Activated naive CD8-positive, alpha-beta T cell treated with anti-CD3 and anti-CD28 coated beads, Interleukin-2, amount 50 U/mL, for 16 hours (primary cell): ENCODE data around the gene GPR173.

Source experiments
- DNase-seq: peaks from one replicate; pipeline ENCODE4 v3.0.0-alpha.2; 2020; ENCODE audit warnings: low read depth, low spot score

The GPR173 gene, protein sequence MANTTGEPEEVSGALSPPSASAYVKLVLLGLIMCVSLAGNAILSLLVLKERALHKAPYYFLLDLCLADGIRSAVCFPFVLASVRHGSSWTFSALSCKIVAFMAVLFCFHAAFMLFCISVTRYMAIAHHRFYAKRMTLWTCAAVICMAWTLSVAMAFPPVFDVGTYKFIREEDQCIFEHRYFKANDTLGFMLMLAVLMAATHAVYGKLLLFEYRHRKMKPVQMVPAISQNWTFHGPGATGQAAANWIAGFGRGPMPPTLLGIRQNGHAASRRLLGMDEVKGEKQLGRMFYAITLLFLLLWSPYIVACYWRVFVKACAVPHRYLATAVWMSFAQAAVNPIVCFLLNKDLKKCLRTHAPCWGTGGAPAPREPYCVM

DNA sequence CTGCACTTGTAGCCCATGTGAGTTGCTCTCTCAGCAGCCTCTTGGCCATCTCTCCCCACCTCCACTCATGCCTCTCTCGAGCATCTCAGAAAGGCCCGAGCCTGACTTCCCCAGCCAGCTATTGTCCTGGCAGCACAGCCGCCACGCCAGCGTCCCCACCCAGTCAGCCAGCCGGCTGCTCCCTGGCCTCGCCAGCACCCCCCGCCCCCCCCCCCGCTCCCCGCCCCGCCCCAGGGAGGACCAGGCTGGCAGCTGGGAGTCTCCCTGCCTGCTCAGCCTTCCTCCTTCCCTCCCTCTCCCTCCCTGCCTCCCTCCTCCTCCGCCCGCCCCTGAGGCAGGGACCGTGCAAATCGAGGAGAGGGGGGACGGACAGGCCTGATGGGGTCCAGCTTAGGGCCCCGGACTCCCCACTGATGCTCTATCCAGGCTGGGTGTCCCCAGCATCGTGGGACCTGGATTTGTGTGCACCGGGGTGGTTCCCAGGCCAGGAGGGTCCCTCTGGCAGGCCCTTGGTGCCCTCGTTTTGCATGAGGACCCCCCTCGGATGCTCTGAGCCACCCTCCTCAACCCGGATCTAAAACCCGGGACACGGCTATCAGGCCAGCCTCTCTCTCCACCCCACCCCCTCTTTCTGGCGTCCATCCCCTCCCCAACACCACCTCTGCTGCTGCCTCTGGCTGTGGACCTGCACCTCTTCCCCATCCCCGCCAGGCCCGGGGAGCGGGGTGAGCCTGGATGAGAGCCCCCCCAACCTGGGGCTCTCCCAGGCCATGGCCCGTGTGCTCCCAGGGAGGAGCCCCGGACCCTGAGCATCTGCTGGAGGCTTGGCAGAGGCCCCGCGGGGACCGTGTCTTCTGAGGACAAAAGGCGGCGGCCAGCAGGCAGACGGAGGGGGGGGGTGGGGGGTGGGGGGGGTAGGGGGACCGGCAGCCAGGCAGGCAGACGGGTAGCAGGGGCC lies at the start of gene GPR173:
GPR173 (plus strand) TSS at position 621 of the 958 bp plus-strand sequence. CDS start 27,833 bp downstream, outside the sequence.
- no peak for DNase-seq

GRCh38 chrX:53000447-53001135 lies 48.0 kb upstream of the GPR173 start:
- no peak for DNase-seq

GRCh38 chrX:53001958-53002357 lies 46.6 kb upstream of the GPR173 start:
- no peak for DNase-seq

DNA sequence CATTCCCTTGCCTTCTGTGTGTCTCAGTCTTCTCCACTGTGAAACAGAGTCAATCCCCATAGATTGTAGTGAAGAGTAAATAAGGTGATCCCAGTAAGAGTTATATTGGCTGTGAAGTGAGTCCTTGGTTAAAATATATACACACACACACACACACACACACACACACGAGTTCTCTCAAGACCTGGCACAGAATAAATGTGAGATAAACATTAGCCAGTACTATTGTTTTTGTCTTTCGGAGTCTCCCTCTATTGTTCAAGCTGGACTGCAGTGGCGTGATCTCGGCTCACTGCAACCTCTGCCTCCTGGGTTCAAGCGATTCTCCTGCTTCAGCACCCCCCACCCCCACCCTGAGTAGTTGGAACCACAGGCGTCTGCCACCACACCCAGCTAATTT lies 45.5 kb upstream of the GPR173 start:
- no peak for DNase-seq

- no peak for DNase-seq
Measured at GRCh38 chrX:53004038-53004437, 44.6 kb upstream of the GPR173 start.

DNA sequence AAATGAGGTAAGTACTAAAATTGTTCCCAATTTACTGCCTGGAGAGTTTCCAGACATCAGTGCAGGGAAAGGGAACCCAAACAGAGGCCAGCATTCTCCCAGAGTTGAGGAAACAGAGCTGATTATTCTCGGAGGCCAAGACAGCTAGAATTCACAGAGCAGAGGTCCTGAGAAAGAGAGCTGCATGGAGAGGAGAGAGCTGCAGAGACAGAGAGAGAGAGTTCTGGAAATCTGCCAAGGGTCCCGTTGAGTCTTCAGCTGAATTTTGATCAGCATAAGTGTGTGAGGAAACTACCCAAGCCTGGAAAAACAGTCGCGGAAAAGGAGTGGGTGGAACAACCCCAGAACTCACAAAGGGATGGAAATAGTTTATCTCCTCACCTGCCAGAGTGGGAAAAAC lies 43.8 kb upstream of the GPR173 start:
- no peak for DNase-seq

- DNase-seq: no peak
Measured at GRCh38 chrX:53005327-53005726, 43.3 kb upstream of the GPR173 start.

GRCh38 chrX:53009032-53009431 lies 39.6 kb upstream of the GPR173 start:
- DNase-seq: no peak

DNA sequence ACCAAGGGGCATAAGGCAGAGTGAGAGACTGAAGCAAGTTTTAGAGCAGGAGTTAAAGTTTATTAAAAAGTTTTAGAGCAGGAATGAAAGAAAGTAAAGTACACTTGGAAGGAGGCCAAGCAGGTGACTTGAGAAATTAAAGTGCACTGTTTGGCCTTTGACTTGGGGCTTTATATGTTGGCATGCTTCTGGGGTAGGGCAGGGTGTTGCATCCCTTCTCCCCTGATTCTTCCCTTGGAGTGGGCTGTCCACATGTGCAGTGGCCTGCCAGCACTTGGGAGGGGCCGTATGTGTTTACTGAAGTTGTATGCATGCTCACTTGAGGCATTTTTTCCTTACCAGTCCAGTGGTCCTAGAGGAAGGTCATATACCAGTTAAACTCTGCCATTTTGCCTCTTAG lies 35.3 kb upstream of the GPR173 start:
- no peak for DNase-seq

DNA sequence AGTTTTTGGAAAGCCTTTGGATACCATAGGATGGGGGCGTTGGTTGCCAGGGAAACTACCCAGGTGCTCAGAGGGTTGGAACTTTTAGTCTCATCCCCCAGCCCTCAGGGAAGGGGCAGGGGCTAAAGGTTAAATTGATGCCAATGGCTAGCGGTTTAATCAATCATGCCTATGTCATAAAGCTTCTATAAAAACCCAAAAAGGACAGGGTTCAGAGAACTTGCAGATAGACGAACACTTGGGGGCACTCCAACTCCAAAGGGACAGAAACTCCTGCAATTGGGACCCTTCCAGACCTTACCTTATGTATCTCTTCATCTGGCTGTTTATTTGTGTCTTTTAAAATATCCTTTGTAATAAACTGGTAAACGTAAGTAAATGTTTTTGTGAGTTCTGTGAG lies 30.0 kb upstream of the GPR173 start:
- DNase-seq: no peak

DNA sequence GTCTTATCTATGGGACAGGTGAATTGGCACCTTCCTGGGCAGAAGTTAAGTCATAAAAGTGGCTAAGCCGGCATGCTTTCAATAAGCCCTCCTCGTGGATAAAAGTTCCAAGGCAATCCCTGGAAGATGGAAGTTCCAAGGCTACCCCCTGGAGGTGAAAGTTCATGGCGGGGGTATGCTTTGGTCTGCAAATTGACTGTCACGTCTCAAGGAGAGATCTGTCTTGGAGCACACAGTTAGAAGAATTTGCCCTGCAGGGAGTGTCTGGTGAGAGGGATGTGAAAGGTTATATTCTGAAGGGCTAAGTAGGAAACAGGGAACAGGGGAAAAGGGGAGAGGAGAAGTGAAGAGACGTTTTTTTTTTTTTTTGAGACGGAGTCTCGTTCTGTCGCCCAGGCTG lies 26.2 kb upstream of the GPR173 start:
- no peak for DNase-seq

DNA sequence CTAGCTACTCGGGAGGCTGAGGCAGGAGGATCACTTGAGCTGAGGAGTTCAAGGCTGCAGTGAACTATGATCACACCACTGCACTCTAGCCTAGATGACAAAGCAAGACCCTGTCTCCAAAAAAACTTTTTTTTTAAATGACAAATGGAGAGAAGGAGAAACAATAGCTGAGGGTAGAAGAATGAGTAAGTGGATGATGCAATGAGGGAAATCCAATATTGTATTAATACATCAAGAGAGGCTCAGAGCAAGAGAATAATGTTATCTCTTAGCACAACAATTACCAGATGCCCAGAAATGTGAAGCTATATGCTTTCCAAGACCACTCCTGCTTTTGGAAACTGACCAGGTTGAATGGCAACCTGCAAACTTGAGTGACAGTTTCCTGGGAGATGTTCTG lies 19.9 kb upstream of the GPR173 start:
- no peak for DNase-seq

GRCh38 chrX:53031380-53031779 lies 17.2 kb upstream of the GPR173 start:
- DNase-seq: no peak

DNA sequence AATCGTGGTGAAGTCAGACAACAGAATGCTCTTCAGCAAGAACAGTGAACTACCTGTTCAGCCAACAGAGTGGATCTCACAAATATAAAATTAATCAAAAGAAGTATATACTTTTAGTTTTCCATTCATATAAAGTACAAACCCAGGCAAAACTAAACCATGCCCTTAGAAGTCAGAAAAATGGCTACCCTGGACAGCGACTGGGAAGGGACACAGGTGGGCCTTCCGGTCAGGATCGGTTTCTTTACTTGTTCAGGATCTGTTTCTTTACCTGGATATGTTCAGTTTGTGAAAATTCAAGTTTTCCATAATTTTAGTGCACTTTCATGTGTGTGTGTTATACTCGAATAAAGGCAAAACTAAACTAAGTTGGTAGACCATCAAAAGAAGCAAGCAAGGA lies 12.4 kb upstream of the GPR173 start:
- no peak for DNase-seq

- DNase-seq: no peak
Measured at GRCh38 chrX:53039236-53039635, 9.4 kb upstream of the GPR173 start.

- DNase-seq: no peak
Measured at GRCh38 chrX:53044995-53045394, 3.6 kb upstream of the GPR173 start.

DNA sequence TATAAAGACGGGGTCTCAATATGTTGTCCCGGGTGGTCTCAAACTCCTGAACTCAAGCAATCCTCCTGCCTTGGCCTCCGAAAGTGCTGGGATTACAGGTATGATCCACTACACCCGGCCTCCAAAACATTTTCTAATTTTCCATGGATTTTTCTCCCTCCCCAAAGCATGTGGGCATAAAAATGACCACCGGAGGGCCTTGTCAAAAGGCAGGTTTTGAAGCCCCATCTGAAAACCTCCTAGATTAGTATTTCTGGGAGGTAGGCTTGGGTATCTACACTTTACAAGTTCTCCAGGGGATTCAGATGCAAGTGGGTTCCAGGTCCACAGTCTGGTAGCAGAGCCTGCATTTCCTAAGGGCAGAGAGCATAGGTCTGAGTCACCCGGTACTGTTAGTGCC lies 1.4 kb upstream of the GPR173 start:
- DNase-seq: no peak

GRCh38 chrX:53049127-53049517 lies 533 bp downstream of the GPR173 start:
- DNase-seq: no peak

DNA sequence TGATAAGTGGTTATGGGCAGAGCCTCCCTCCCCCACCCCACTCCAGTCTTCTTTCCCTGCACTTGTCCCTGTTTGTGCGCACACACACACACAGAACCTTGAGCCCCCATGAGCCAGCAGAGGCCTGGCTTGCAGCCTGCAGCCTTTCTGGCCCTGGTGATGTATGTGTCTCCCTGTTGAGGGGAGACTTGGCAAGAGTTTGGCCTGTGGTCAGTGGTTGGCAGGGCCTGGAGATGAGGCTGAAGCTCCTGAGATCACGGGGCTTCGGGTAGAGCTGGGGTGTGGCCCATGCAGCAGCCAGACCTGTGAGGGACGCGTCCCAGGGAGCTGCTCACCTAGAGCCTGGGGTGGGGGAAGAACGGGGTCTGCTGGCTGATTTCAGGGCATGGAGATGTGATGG lies 2.3 kb downstream of the GPR173 start:
- DNase-seq: no peak

DNA sequence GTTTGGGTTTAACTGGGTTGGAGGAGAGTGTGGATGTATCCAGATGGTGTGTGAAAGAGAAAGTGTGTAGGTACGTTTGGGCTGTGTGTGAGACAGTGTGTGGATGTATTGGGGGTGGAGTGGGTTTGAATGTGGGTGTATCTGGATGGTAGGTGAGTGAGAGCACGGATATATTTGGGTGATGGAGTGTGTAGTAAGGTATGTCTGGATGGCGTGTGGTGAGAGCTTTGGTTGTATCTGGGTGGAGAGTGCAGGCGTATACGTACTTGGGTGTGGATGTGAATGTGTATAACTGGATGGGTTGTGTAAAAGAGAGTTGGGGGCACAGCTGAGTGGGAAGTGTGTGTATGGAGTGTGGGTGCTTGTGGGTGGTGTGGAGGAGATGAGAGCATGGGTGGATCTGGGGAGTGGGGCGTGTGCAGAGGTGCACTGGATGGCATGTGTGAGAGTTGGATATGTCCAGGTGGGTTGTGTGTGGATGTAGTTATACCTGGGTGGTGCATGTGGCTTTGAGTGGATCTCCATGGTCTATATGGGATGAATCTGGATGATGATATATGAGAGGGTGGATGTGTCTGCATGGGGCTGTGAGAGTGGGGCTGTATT lies 6.8 kb downstream of the GPR173 start:
- no peak for DNase-seq

DNA sequence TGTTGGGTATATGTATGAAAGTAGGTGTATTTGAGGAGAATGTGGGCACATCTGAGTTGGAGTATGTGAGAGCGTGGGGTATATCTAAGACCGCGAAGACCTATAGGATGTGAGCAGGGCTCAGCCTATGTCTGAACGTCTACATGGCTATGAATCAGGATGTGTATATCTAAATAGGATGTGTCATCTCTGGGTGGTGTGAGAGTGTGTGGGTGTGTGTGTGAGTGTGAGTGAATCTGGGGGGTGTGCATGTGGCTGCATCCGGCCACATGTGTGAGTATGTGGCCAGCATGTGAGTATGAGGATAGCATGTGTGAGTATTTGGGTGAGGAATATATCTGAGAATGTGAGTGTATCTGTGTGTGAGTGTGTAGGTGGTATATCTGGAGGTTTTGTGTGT lies 7.7 kb downstream of the GPR173 start:
- DNase-seq: no peak

DNA sequence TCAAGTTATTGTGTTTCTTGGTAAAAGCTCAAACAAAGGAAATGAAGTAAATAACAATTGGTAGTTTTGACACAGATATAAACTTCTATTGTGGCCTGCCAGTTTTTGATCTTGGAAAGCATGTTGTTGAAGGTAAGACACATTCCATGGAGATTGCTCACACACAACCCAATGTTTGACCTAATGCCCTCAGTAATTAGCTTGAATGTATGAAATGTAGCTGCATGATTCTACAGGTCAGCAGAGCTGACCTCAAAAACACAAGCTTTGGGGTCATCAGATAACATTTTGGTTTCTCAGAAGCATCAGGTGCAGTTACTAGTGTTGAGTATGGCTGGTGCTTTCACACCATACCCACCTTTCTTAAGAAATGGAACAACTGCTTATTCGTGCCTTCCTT lies 16.5 kb downstream of the GPR173 start:
- no peak for DNase-seq
